PC-9 (cell line): Measurements from ENCODE around the gene CELSR3.

ENCODE experiments used
- CTCF ChIP-seq: fragments of 200-600 bp; sonication (generic); conservative IDR thresholded peaks from 2 replicates; pipeline ENCODE4 v1.6.1; 2017; ENCODE audit warnings: mixed run types, antibody characterized with exemption, mild to moderate bottlenecking, moderate library complexity
- EZH2 ChIP-seq: fragments of 200-600 bp; sonication (generic); IDR thresholded peaks from 2 replicates; pipeline ENCODE4 v1.8.0; 2017; ENCODE audit warnings: antibody characterized with exemption, low read depth

DNA sequence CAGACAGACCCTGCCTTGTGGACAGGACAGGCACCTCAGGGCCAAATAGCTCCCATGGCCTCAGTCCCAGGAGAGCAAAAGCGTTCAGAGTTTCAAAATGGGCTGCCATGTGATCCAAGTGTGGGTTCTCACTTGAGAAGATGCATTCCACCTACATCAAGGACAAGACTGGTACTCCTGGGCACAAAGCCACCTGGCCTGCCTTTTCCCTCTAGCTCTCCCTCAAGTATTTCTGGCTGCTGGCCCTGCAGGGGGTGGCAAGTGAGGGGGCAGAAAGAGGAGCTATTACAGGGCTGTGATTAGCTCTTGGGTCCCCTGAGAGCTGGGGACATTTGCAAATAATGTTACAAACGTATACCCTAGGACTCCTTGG lies 61.1 kb downstream of the CELSR3 start:
- TF ChIP-seq CTCF (no peak), EZH2 (no peak)
